Measurements from ENCODE around the gene STRA6. TPM values are rescaled to one million over a fixed set of nuclear protein-coding genes. Genes with fewer than 3 reads are reported as not detected.

STRA6 gene
- total RNA-seq, 3 donors from 2014 or later (not counting 1 experiment from before 2014, with no cell fraction given) = not detected

GRCh38 chr15:74193905-74194304, 8.7 kb downstream of the STRA6 start:
- Histone ChIP-seq H3K27ac (ENCODE audit: low read length) (no peak overlapping the region), H3K9me3 (ENCODE audit: control insufficient read depth, insufficient read depth, low read length) (no peaks in the 10 kb centered on the region), H3K27me3 (ENCODE audit: control insufficient read depth, insufficient read depth, low read length) (no peaks in the 10 kb centered on the region), H3K36me3 (ENCODE audit: control insufficient read depth, insufficient read depth, low read length) (no peaks in the 10 kb centered on the region), H3K4me3 (ENCODE audit: low read length) (no peak overlapping the region), H3K4me1 (ENCODE audit: control insufficient read depth, insufficient read depth, low read length) (peaks cover 3% of the 10 kb centered on the region)
- no peak overlapping the region for H3K27ac Mint-ChIP-seq
- TF ChIP-seq, protein P1, sequence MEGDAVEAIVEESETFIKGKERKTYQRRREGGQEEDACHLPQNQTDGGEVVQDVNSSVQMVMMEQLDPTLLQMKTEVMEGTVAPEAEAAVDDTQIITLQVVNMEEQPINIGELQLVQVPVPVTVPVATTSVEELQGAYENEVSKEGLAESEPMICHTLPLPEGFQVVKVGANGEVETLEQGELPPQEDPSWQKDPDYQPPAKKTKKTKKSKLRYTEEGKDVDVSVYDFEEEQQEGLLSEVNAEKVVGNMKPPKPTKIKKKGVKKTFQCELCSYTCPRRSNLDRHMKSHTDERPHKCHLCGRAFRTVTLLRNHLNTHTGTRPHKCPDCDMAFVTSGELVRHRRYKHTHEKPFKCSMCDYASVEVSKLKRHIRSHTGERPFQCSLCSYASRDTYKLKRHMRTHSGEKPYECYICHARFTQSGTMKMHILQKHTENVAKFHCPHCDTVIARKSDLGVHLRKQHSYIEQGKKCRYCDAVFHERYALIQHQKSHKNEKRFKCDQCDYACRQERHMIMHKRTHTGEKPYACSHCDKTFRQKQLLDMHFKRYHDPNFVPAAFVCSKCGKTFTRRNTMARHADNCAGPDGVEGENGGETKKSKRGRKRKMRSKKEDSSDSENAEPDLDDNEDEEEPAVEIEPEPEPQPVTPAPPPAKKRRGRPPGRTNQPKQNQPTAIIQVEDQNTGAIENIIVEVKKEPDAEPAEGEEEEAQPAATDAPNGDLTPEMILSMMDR (IDR thresholded peaks at IDR 0.05) = no peak
- DNase-seq (no peak), ATAC-seq (no peak)
- H3K27me3 Mint-ChIP-seq (ENCODE audit: low read depth in 2 of 2) = no peaks in the 10 kb centered on the region
- WGBS (ENCODE audit: insufficient coverage) = 58% methylated on average over 6 of the region's 6 CpGs
- H3K36me3 Mint-ChIP-seq = no peaks in the 10 kb centered on the region
- no peaks in the 10 kb centered on the region for H3K4me1 Mint-ChIP-seq
- intact Hi-C loops (cut with micrococcal nuclease) = no loop called here
- no peak overlapping the region for H3K4me3 Mint-ChIP-seq
- no peaks in the 10 kb centered on the region for H3K9me3 Mint-ChIP-seq

DNA sequence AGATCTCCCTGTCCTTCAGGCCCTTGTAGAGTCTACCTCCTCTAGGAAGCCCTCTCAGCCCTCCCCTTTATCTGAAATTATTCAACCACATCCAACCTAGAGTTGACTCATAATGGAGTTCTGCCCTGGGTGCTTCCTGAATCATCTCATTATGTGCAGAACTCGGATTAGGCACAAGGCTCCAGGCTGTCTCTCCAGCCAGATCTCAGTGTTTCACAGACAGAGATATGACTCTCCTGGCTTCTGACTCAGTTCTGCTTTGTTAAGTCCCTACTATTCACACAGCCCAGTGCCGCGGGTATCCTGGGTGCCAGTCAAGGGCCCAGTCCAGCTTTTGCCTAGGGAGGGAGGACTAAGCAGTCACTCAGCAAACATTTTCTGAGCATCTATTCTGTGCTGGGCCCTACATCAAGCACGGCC, 9.3 kb downstream of the STRA6 start:
- no peak for DNase-seq
- no peaks in the 10 kb centered on the region for H3K9me3 Mint-ChIP-seq
- TF ChIP-seq, protein P1 (IDR thresholded peaks at IDR 0.05) = no peak
- H3K4me3 Mint-ChIP-seq = no peak overlapping the region
- H3K4me1 ChIP-seq (ENCODE audit: control insufficient read depth, insufficient read depth, low read length) = peaks cover 3% of the 10 kb centered on the region
- no peaks in the 10 kb centered on the region for H3K36me3 ChIP-seq (ENCODE audit: control insufficient read depth, insufficient read depth, low read length)
- H3K27me3 ChIP-seq (ENCODE audit: control insufficient read depth, insufficient read depth, low read length) = no peaks in the 10 kb centered on the region
- no peak overlapping the region for H3K27ac Mint-ChIP-seq
- H3K27me3 Mint-ChIP-seq (ENCODE audit: low read depth in 2 of 2) = no peaks in the 10 kb centered on the region
- no peak overlapping the region for H3K4me3 ChIP-seq (ENCODE audit: low read length)
- no peaks in the 10 kb centered on the region for H3K9me3 ChIP-seq (ENCODE audit: control insufficient read depth, insufficient read depth, low read length)
- WGBS (ENCODE audit: insufficient coverage) = 90% methylated on average over 4 of the region's 4 CpGs
- intact Hi-C loops (cut with micrococcal nuclease) = no loop called here
- no peak overlapping the region for H3K27ac ChIP-seq (ENCODE audit: low read length)
- ATAC-seq = no peak
- no peaks in the 10 kb centered on the region for H3K4me1 Mint-ChIP-seq
- H3K36me3 Mint-ChIP-seq = no peaks in the 10 kb centered on the region

DNA sequence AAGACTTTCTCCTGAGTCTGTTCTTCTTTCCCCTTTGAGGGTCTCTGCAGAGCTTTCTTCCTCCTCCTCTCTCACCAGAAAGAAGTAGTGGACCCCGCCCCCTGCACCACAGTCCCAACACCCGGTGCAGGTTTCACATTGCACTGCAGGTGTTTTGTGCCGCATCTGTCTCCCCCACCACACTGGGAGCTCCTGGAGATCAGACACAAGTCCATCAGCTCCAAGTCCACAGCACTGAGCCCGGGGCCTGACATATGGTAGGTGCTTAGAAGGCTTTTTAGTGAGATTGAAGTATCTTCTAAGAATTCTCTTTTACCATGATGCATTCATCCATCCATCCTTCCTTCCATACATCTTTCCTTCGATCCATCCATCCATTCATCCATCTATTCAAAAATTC, 9.8 kb downstream of the STRA6 start:
- H3K27ac Mint-ChIP-seq = no peak overlapping the region
- intact Hi-C loops (cut with micrococcal nuclease) = no loop called here
- no peaks in the 10 kb centered on the region for H3K36me3 Mint-ChIP-seq
- no peak overlapping the region for H3K4me3 ChIP-seq (ENCODE audit: low read length)
- H3K4me1 Mint-ChIP-seq = no peaks in the 10 kb centered on the region
- H3K27me3 Mint-ChIP-seq (ENCODE audit: low read depth in 2 of 2) = no peaks in the 10 kb centered on the region
- no peaks in the 10 kb centered on the region for H3K9me3 ChIP-seq (ENCODE audit: control insufficient read depth, insufficient read depth, low read length)
- no peak overlapping the region for H3K27ac ChIP-seq (ENCODE audit: low read length)
- no peaks in the 10 kb centered on the region for H3K36me3 ChIP-seq (ENCODE audit: control insufficient read depth, insufficient read depth, low read length)
- H3K27me3 ChIP-seq (ENCODE audit: control insufficient read depth, insufficient read depth, low read length) = no peaks in the 10 kb centered on the region
- 67% methylated on average over 4 of the region's 5 CpGs for WGBS (ENCODE audit: insufficient coverage)
- H3K4me3 Mint-ChIP-seq = no peak overlapping the region
- peaks cover 3% of the 10 kb centered on the region for H3K4me1 ChIP-seq (ENCODE audit: control insufficient read depth, insufficient read depth, low read length)
- TF ChIP-seq, protein P1 (IDR thresholded peaks at IDR 0.05) = no peak
- DNase-seq (no peak), ATAC-seq (no peak)
- H3K9me3 Mint-ChIP-seq = no peaks in the 10 kb centered on the region

DNA sequence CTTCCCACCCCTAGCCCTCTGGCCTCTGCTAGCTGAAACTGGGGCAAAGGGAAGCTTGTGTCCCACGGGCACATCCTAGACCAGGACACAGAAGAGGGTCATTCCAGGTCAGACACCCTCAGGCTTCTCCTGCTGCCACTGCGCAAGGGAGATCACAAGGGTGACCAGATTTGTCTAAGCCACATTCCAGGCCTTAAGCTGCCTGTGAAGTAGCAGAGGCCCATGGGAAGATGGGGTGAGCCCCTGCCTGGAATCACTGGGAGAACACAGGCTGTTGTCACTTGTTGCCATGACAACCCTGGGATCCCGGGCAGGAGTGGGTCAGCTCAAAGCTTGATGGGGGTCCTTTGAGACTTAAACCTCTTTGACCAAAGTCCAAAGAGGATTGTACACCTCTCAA, 10.8 kb downstream of the STRA6 start:
- Mint-ChIP-seq H3K4me1 (no peaks in the 10 kb centered on the region), H3K9me3 (no peaks in the 10 kb centered on the region), H3K36me3 (no peaks in the 10 kb centered on the region), H3K27ac (no peak overlapping the region), H3K4me3 (no peak overlapping the region), H3K27me3 (ENCODE audit: low read depth in 2 of 2) (no peaks in the 10 kb centered on the region)
- H3K27me3 ChIP-seq (ENCODE audit: control insufficient read depth, insufficient read depth, low read length) = no peaks in the 10 kb centered on the region
- ATAC-seq (no peak), DNase-seq (no peak)
- H3K27ac ChIP-seq (ENCODE audit: low read length) = no peak overlapping the region
- H3K9me3 ChIP-seq (ENCODE audit: control insufficient read depth, insufficient read depth, low read length) = no peaks in the 10 kb centered on the region
- intact Hi-C loops (cut with micrococcal nuclease) = no loop called here
- TF ChIP-seq, protein P1 (IDR thresholded peaks at IDR 0.05) = no peak
- H3K36me3 ChIP-seq (ENCODE audit: control insufficient read depth, insufficient read depth, low read length) = no peaks in the 10 kb centered on the region
- H3K4me1 ChIP-seq (ENCODE audit: control insufficient read depth, insufficient read depth, low read length) = peaks cover 3% of the 10 kb centered on the region
- WGBS (ENCODE audit: insufficient coverage) = 72% methylated on average over 3 of the region's 3 CpGs
- no peak overlapping the region for H3K4me3 ChIP-seq (ENCODE audit: low read length)
